K562 (cell line): Measurements from ENCODE around the gene RANBP3. TPM values are rescaled to one million over a fixed set of nuclear protein-coding genes. Genes with fewer than 3 reads are reported as not detected.

Source experiments
- ATAC-seq: fragments of 200-7000 bp; cut with Tn5 transposase; 3 replicates; pipeline ENCODE4 v1.9.1; 2020; ENCODE audit warnings: moderate library complexity
- BruUV-seq: library from RNA; stranded (reverse); fragments of 400-500 nt; replicated peaks from 2 replicates; lab custom pipeline; 2021; lab: Mats Ljungman, UMichigan
- CTCF ChIA-PET: fragments of 300-600 bp; formaldehyde crosslinking; extraction: SDS; loops from one replicate; lab custom pipeline; 2021; ENCODE audit warnings: low intra/inter-chr PET ratio; lab: Yijun Ruan, JAX
- POLR2A ChIA-PET: fragments of 300-600, 350-650 bp; sonication (Branson Sonifier 250); formaldehyde crosslinking; extraction: SDS; loops from one replicate; lab custom pipeline; 2021; ENCODE audit warnings: antibody characterized with exemption, inconsistent platforms; lab: Yijun Ruan, JAX
- DNase-seq, 4 experiments: peaks; one replicate each; pipeline versions ENCODE4 v3.0.0 to v3.0.0-alpha.2; 2011 to 2018; ENCODE audit warnings: low spot score in 3 of 4, mixed read lengths in 3 of 4; ENCODE audit errors: extremely low read depth in 1 of 4
- FAIRE-seq: peaks from 2 replicates; lab custom pipeline; 2011; peaks lifted over from hg19 to GRCh38; lab: Jason Lieb, UNC
- H2AFZ ChIP-seq: 2 replicates; pipeline ENCODE4 v1.6.0; 2011; ENCODE audit warnings: low read depth, low read length, control low read depth, inconsistent platforms
- H3K27ac ChIP-seq: fragments of 200-600 bp; 3 replicates; pipeline ENCODE4 v1.8.0; 2011; ENCODE audit warnings: low read depth, mild to moderate bottlenecking, control low read depth, inconsistent platforms, low read length, moderate library complexity, mixed read lengths; ENCODE audit errors: extremely low read depth
- H3K27me3 ChIP-seq, 2 experiments: fragments of 300-600 bp in 1 of 2; 2 replicates in 1 of 2; 3 replicates in 1 of 2; pipeline versions ENCODE4 v1.6.0 to v1.8.0; 2011; ENCODE audit warnings: inconsistent platforms in 2 of 2, low read length in 2 of 2, mild to moderate bottlenecking in 1 of 2, mixed read lengths in 1 of 2, moderate library complexity in 1 of 2; ENCODE audit not compliant: control insufficient read depth in 2 of 2, insufficient read depth in 2 of 2
- H3K36me3 ChIP-seq: fragments of 300-600 bp; 3 replicates; pipeline ENCODE4 v1.8.0; 2011; ENCODE audit warnings: mild to moderate bottlenecking, low read length, inconsistent platforms; ENCODE audit not compliant: control insufficient read depth, insufficient read depth
- H3K4me1 ChIP-seq, 2 experiments: fragments of 200-600 bp in 1 of 2; replicated peaks in 1 of 2; 2 replicates in 1 of 2; 3 replicates in 1 of 2; pipeline versions ENCODE4 v1.5.1 to v1.8.0; 2011; ENCODE audit warnings: inconsistent platforms in 2 of 2, low read length in 2 of 2, mild to moderate bottlenecking in 1 of 2, mixed read lengths in 1 of 2, moderate library complexity in 1 of 2; ENCODE audit not compliant: control insufficient read depth in 2 of 2, insufficient read depth in 2 of 2
- H3K4me2 ChIP-seq: 2 replicates; pipeline ENCODE4 v1.6.1; 2011; ENCODE audit warnings: low read length, control low read depth, inconsistent platforms, mixed read lengths; ENCODE audit not compliant: insufficient read depth
- H3K4me3 ChIP-seq: fragments of 200-600 bp; sonication (generic), shearing (Covaris generic); 2 replicates; pipeline ENCODE4 v1.5.1; 2016; ENCODE audit warnings: control low read depth, inconsistent platforms
- H3K79me2 ChIP-seq: fragments of 200-600 bp; 3 replicates; pipeline ENCODE4 v1.8.0; 2011; ENCODE audit warnings: low read length, inconsistent platforms; ENCODE audit not compliant: control insufficient read depth, insufficient read depth
- H3K9ac ChIP-seq, 2 experiments: 2 replicates each; pipeline versions ENCODE4 v1.6.0 to v1.6.1; 2011; ENCODE audit warnings: low read depth in 2 of 2, low read length in 2 of 2, control low read depth in 1 of 2, inconsistent platforms in 1 of 2, mild to moderate bottlenecking in 1 of 2, mixed read lengths in 1 of 2; ENCODE audit not compliant: insufficient read depth in 1 of 2
- H3K9me1 ChIP-seq: one replicate; pipeline ENCODE4 v1.6.0; 2011; ENCODE audit warnings: inconsistent platforms, mild to moderate bottlenecking, low read length, moderate library complexity; ENCODE audit not compliant: control insufficient read depth, insufficient read depth
- H3K9me3 ChIP-seq: replicated peaks from 2 replicates; pipeline ENCODE4 v1.5.1; 2011; ENCODE audit warnings: low read depth, low read length, inconsistent platforms; ENCODE audit not compliant: control insufficient read depth, insufficient read depth
- H4K20me1 ChIP-seq: replicated peaks from 2 replicates; pipeline ENCODE4 v1.6.1; 2011; ENCODE audit warnings: low read length, inconsistent platforms, mixed read lengths; ENCODE audit not compliant: control insufficient read depth, insufficient read depth
- CREB3 ChIP-seq: fragments of 450-650 bp; conservative IDR thresholded peaks from 2 replicates; pipeline ENCODE4 v1.6.1; 2016; ENCODE audit warnings: missing genetic modification characterization, low read depth, mild to moderate bottlenecking, missing compliant biosample characterization, moderate library complexity
- HINFP ChIP-seq: fragments of 450-650 bp; conservative IDR thresholded peaks from 2 replicates; pipeline ENCODE4 v1.6.1; 2016; ENCODE audit warnings: missing genetic modification characterization, low read depth, mild to moderate bottlenecking, control low read depth, missing compliant biosample characterization
- SIX5 ChIP-seq, 2 experiments: IDR thresholded peaks; 2 replicates each; pipeline ENCODE4 v1.6.1; 2011; ENCODE audit warnings: low read length in 2 of 2, borderline replicate concordance in 1 of 2, low read depth in 1 of 2, mild to moderate bottlenecking in 1 of 2, moderate library complexity in 1 of 2; ENCODE audit not compliant: insufficient read depth in 1 of 2
- WGBS: fragments of 100-300 bp; shearing (Covaris generic); methylation state at CpG from one replicate; pipeline ENCODE4 v1.1.6; 2016; ENCODE audit warnings: low coverage, mixed read lengths; ENCODE audit not compliant: insufficient coverage; ENCODE audit errors: missing lambda C conversion rate; 5-methylcytosine and 5-hydroxymethylcytosine counted together
- in situ Hi-C: fragments of 300-500 bp; cut with MboI; formaldehyde crosslinking; loops from 4 replicates; pipeline ENCODE4 v1.15.0; 2018; ENCODE audit warnings: inconsistent platforms, mixed read lengths
- intact Hi-C: fragments of 100-400 bp; cut with micrococcal nuclease; formaldehyde crosslinking; loops from 2 replicates; pipeline ENCODE4 v1.14.2; 2022
- polyA plus RNA-seq, 8 experiments: library from polyadenylated mRNA; depleted of rRNA in 4 of 8; stranded (reverse) in 5 of 8; unstranded in 3 of 8; fragments of >200 nt; fragmentation: Nextera tagmentation in 2 of 8; fragmentation: Illumina TruSeq in 1 of 8; extraction: Ambion mirVana in 2 of 8; extraction: Trizol in 1 of 8; gene quantifications; 2 replicates each; pipeline versions ENCODE4 v1.2.1 to v1.2.3, GENCODE V29; 2011 to 2014; ENCODE audit warnings: inconsistent platforms in 1 of 8, missing spikeins in 1 of 8
- total RNA-seq, 7 experiments: library from RNA; depleted of rRNA in 6 of 7; stranded (reverse); fragments of >200 nt in 6 of 7; fragmentation: Illumina TruSeq in 2 of 7; extraction: Trizol in 2 of 7; gene quantifications; 2 replicates each; pipeline versions ENCODE4 v1.2.1 to v1.2.3, GENCODE V29; 2011 to 2021; ENCODE audit warnings: low replicate concordance in 1 of 7

The RANBP3 gene
- total and polyA plus RNA-seq, 9 of the 15 experiments (the other 6 are each of a cell fraction or from before 2014, with no cell fraction given), result 0.90 to 95.1 (median 63.2) TPM

- POLR2A ChIA-PET, result interaction anchor here (0.5 to 1.1 kb wide), 4 partner anchors 14 to 203 kb away, joined by 3 to 4 read pairs (median 3); no protein-coding TSS in a partner anchor
- no peak overlapping the region for H3K9ac ChIP-seq
- CTCF ChIA-PET, result no interaction called here
- H3K27me3 ChIP-seq, result no peaks in the 10 kb centered on the region
- no peaks in the 10 kb centered on the region; the same call in 1 of the 2 replicates for H3K9me3 ChIP-seq
- H3K27ac ChIP-seq, result no peak overlapping the region
- H3K4me2 ChIP-seq, result no peak overlapping the region
- no peak for FAIRE-seq
- no peak for DNase-seq
- no peak for ATAC-seq
- no peaks in the 10 kb centered on the region; the same call in 2 of the 3 replicates for H3K36me3 ChIP-seq
- peaks cover under 1% of the 10 kb centered on the region; the same call in 1 of the 2 replicates for H4K20me1 ChIP-seq
- 85% methylated on average over 29 of the region's 30 CpGs for WGBS
- no peak overlapping the region for H3K4me3 ChIP-seq
- in situ Hi-C loops, result no loop called here
- H3K4me1 ChIP-seq, result peaks cover 0 to 17% of the 10 kb centered on the region in 2 experiments; a peak in 2 of 5 replicates
- H2AFZ ChIP-seq, result no peak overlapping the region
- H3K9me1 ChIP-seq, result peaks cover 2% of the 10 kb centered on the region
- TF ChIP-seq CREB3 (tag) (no peak), HINFP (no peak), SIX5 (IDR thresholded peaks at IDR 0.05; ENCODE audit: borderline replicate concordance in 1 of 2, insufficient read depth in 1 of 2, low read depth in 1 of 2, low read length in 2 of 2) (no peak)
- intact Hi-C loops, result no loop called here
- H3K79me2 ChIP-seq, result no peaks in the 10 kb centered on the region
- no TSS peak for BruUV-seq
Measured at GRCh38 chr19:6026390-6027227, 48.7 kb upstream of the RANBP3 start.
